Fibroblast of lung (primary cell): Measurements from ENCODE around the gene WDR59. TPM values are rescaled to one million over a fixed set of nuclear protein-coding genes. Genes with fewer than 3 reads are reported as not detected.
"Not testable (repeated sequence)": the region's sequence is repeated elsewhere in the genome, so short reads cannot be mapped to it uniquely, and the experiment has no call there.

Source experiments
- DNase-seq, 2 donors: peaks; one replicate each; pipeline versions ENCODE4 v3.0.0 to v3.0.0-alpha.2; 2010; ENCODE audit warnings: low read depth in 2 of 2
- H2AFZ ChIP-seq: 2 replicates; pipeline ENCODE4 v1.5.1; 2012; ENCODE audit warnings: low read length, control low read depth, inconsistent platforms
- H3K27ac ChIP-seq: 2 replicates; pipeline ENCODE4 v1.5.1; 2011; ENCODE audit warnings: low read length, control low read depth; ENCODE audit not compliant: insufficient read depth
- H3K27me3 ChIP-seq: 2 replicates; pipeline ENCODE4 v1.5.1; 2011; ENCODE audit warnings: mild to moderate bottlenecking, low read length; ENCODE audit not compliant: control insufficient read depth, insufficient read depth
- H3K36me3 ChIP-seq: 2 replicates; pipeline ENCODE4 v1.5.1; 2011; ENCODE audit warnings: low read length; ENCODE audit not compliant: control insufficient read depth, insufficient read depth
- H3K4me1 ChIP-seq: 2 replicates; pipeline ENCODE4 v1.5.1; 2011; ENCODE audit warnings: low read length; ENCODE audit not compliant: control insufficient read depth, insufficient read depth; ENCODE audit errors: extremely low read depth
- H3K4me2 ChIP-seq: 2 replicates; pipeline ENCODE4 v1.5.1; 2011; ENCODE audit warnings: low read length, control low read depth; ENCODE audit not compliant: insufficient read depth; ENCODE audit errors: extremely low read depth
- H3K4me3 ChIP-seq, 4 experiments: fragments of 200-600 bp in 1 of 4; sonication (generic) in 1 of 4; replicated peaks in 1 of 4; 2 replicates each; pipeline ENCODE4 v1.5.1; 2011 to 2016; ENCODE audit warnings: low read length in 4 of 4, low read depth in 3 of 4, mild to moderate bottlenecking in 3 of 4, control low read depth in 2 of 4, inconsistent platforms in 1 of 4, mixed read lengths in 1 of 4; ENCODE audit not compliant: insufficient read depth in 1 of 4; ENCODE audit errors: control extremely low read depth in 1 of 4
- H3K79me2 ChIP-seq: 2 replicates; pipeline ENCODE4 v1.5.1; 2012; ENCODE audit warnings: mild to moderate bottlenecking, low read length, inconsistent platforms; ENCODE audit not compliant: control insufficient read depth, insufficient read depth
- H3K9ac ChIP-seq: 2 replicates; pipeline ENCODE4 v1.5.1; 2011; ENCODE audit warnings: mild to moderate bottlenecking, low read length, control low read depth; ENCODE audit not compliant: insufficient read depth
- H3K9me3 ChIP-seq: 2 replicates; pipeline ENCODE4 v1.5.1; 2012; ENCODE audit warnings: low read depth, low read length; ENCODE audit not compliant: control insufficient read depth, insufficient read depth
- H4K20me1 ChIP-seq: 2 replicates; pipeline ENCODE4 v1.5.1; 2011; ENCODE audit warnings: low read length; ENCODE audit not compliant: control insufficient read depth, insufficient read depth; ENCODE audit errors: extremely low read depth
- EZH2 ChIP-seq: IDR thresholded peaks from 2 replicates; pipeline ENCODE4 v1.5.1; 2012; ENCODE audit warnings: low read length, control low read depth, mild to moderate bottlenecking; ENCODE audit errors: missing control alignments
- polyA plus RNA-seq, 2 donors: library from polyadenylated mRNA; depleted of rRNA in 1 of 2; stranded (reverse) in 1 of 2; unstranded in 1 of 2; fragments of >200 nt; gene quantifications; 2 replicates each; pipeline ENCODE4 v1.2.1, GENCODE V29; 2011 to 2012; ENCODE audit warnings: missing spikeins in 1 of 2
- total RNA-seq: library from RNA; depleted of rRNA; stranded (reverse); fragments of >200 nt; gene quantifications from 2 replicates; pipeline ENCODE4 v1.2.1, GENCODE V29; 2014
- TF ChIP-seq, protein P1 (sequence below), 2 donors: IDR thresholded peaks in 1 of 2; conservative IDR thresholded peaks in 1 of 2; 1 replicate in 1 of 2; 2 replicates in 1 of 2; pipeline ENCODE4 v1.5.1; 2011 to 2012; ENCODE audit warnings: low read length in 2 of 2, control low read depth in 1 of 2, inconsistent platforms in 1 of 2, low read depth in 1 of 2, mild to moderate bottlenecking in 1 of 2

The WDR59 gene
- total and polyA plus RNA-seq, 2 donors (not counting 1 experiment from before 2014, with no cell fraction given) = 16.0 to 30.2 TPM

DNA sequence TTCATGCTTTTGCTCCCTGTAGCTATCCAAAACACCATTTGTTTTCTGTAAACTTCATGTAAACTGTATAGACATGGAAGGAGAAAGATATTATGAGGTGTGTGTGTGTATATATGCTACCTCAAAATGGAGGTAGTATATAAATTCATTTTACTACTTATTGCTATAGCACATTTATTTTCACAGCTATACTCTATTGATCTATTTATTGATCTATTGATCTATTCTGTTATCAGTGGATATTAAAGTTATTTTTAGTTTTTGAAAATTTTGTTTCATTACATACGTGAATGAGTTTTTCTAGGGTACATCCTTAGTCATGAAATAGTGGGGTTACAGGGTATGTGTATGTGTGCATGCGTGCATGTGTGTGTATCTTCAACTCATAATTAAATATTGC is 29.4 kb upstream of the WDR59 start:
- Histone ChIP-seq H3K4me1 (peaks cover 13% of the 10 kb centered on the region), H4K20me1 (no peaks in the 10 kb centered on the region), H2AFZ (no peak overlapping the region), H3K79me2 (peaks cover 38% of the 10 kb centered on the region), H3K4me2 (no peak overlapping the region), H3K36me3 (no peaks in the 10 kb centered on the region), H3K27ac (no peak overlapping the region), H3K27me3 (no peaks in the 10 kb centered on the region), H3K4me3 (no peak overlapping the region), H3K9ac (no peak overlapping the region), H3K9me3 (no peaks in the 10 kb centered on the region)
- TF ChIP-seq EZH2 = no peak
- no peak for DNase-seq

GRCh38 chr16:75013123-75013522 is 28.2 kb upstream of the WDR59 start:
- Histone ChIP-seq H3K4me1 (peaks cover 13% of the 10 kb centered on the region), H3K79me2 (peaks cover 40% of the 10 kb centered on the region), H3K4me2 (peak overlapping the region; percentile 1)
- not testable (repeated sequence) for H2AFZ ChIP-seq, H3K27ac ChIP-seq, H3K9me3 ChIP-seq, H3K9ac ChIP-seq, H3K27me3 ChIP-seq, DNase-seq, H3K36me3 ChIP-seq, H3K4me3 ChIP-seq, H4K20me1 ChIP-seq

DNA sequence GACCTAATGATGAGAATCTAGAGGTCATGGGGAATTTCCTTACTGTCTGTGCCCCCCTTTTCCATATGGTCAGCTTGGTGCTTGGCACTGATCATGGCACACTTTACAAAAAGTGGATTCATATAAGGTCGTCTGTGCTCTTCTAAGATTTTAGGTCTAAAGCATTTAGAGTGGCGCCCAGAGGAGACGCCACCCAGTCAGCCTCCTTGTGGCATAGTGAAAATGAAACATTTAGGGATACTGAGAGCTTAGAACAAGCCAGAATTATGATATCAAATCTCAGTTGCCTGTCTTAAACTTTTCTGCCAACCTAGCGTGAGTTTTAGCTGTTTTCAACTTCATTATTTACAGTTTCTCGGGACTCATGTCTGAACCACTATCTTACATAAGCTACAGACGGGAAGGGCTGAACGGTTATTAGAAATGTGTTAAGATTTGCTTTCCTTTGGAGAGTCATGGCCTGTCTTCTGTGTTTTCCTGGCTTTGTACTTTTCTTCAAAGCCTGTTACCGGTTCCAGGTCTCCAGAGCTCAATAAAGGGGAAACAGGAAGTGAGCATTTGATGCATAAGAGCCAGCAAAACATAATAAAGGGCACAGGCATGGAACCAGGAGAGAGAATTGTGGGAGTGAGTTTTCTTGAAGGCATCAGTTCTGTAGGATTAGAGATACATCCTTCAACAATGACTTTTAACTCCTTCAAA is 27.6 kb upstream of the WDR59 start:
- Histone ChIP-seq H3K27ac (peak overlapping the region; percentile 59), H2AFZ (no peak overlapping the region), H4K20me1 (no peaks in the 10 kb centered on the region), H3K79me2 (peaks cover 40% of the 10 kb centered on the region), H3K27me3 (no peaks in the 10 kb centered on the region), H3K4me2 (peak overlapping the region; percentile 79), H3K4me3 (peak overlapping the region in 1 of 4 experiments; percentile 7), H3K36me3 (no peaks in the 10 kb centered on the region), H3K4me1 (peaks cover 13% of the 10 kb centered on the region), H3K9ac (no peak overlapping the region), H3K9me3 (no peaks in the 10 kb centered on the region)
- TF ChIP-seq, protein P1, sequence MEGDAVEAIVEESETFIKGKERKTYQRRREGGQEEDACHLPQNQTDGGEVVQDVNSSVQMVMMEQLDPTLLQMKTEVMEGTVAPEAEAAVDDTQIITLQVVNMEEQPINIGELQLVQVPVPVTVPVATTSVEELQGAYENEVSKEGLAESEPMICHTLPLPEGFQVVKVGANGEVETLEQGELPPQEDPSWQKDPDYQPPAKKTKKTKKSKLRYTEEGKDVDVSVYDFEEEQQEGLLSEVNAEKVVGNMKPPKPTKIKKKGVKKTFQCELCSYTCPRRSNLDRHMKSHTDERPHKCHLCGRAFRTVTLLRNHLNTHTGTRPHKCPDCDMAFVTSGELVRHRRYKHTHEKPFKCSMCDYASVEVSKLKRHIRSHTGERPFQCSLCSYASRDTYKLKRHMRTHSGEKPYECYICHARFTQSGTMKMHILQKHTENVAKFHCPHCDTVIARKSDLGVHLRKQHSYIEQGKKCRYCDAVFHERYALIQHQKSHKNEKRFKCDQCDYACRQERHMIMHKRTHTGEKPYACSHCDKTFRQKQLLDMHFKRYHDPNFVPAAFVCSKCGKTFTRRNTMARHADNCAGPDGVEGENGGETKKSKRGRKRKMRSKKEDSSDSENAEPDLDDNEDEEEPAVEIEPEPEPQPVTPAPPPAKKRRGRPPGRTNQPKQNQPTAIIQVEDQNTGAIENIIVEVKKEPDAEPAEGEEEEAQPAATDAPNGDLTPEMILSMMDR (conservative IDR thresholded peaks at IDR 0.05 in 1 of 2, IDR thresholded peaks at IDR 0.05 in 1 of 2; ENCODE audit: low read depth in 1 of 2, low read length in 2 of 2) = no peak
- no peak for TF ChIP-seq EZH2
- no peak for DNase-seq

GRCh38 chr16:75011634-75012307 is 26.8 kb upstream of the WDR59 start:
- H3K4me1 ChIP-seq = peaks cover 13% of the 10 kb centered on the region
- no peaks in the 10 kb centered on the region for H3K9me3 ChIP-seq
- H3K9ac ChIP-seq = no peak overlapping the region
- DNase-seq = peak; percentile 89 to 94
- TF ChIP-seq, protein P1 (conservative IDR thresholded peaks at IDR 0.05 in 1 of 2, IDR thresholded peaks at IDR 0.05 in 1 of 2; ENCODE audit: low read depth in 1 of 2, low read length in 2 of 2) = no peak
- TF ChIP-seq EZH2 = no peak
- no peak overlapping the region for H2AFZ ChIP-seq
- peak overlapping the region in 2 of 4 experiments; percentile 7 to 24 for H3K4me3 ChIP-seq
- no peaks in the 10 kb centered on the region for H3K27me3 ChIP-seq
- H3K27ac ChIP-seq = peak overlapping the region; percentile 67
- peak overlapping the region; percentile 79 for H3K4me2 ChIP-seq
- H3K36me3 ChIP-seq = no peaks in the 10 kb centered on the region
- H3K79me2 ChIP-seq = peaks cover 43% of the 10 kb centered on the region
- H4K20me1 ChIP-seq = no peaks in the 10 kb centered on the region
